ENCODE results near the gene NMRAL1. TPM values are rescaled to one million over a fixed set of nuclear protein-coding genes. Genes with fewer than 3 reads are reported as not detected.

The NMRAL1 gene
- total RNA-seq, 1 donor from 2014 or later = 21.9 TPM

DNA sequence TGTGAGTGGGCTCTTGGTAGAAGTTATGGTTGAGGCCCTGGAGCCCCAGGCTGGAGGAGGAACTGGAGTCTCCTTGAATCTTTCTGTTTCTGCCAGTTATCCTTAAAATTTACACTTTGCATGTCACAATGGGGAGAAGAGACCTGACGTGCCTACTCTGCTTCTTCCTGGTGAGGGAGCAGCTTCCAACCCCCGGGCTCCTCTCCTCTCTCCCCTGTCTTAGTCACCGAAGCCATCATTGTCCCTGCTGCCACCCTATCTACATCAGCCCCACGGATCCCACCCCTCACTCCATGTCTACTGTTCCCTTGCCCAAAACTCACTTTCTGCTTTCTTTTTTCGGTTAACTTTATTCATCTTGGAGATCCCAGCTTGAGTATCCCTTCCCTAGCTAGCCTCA is 31.2 kb downstream of the NMRAL1 start:
- TF ChIP-seq, protein P1, sequence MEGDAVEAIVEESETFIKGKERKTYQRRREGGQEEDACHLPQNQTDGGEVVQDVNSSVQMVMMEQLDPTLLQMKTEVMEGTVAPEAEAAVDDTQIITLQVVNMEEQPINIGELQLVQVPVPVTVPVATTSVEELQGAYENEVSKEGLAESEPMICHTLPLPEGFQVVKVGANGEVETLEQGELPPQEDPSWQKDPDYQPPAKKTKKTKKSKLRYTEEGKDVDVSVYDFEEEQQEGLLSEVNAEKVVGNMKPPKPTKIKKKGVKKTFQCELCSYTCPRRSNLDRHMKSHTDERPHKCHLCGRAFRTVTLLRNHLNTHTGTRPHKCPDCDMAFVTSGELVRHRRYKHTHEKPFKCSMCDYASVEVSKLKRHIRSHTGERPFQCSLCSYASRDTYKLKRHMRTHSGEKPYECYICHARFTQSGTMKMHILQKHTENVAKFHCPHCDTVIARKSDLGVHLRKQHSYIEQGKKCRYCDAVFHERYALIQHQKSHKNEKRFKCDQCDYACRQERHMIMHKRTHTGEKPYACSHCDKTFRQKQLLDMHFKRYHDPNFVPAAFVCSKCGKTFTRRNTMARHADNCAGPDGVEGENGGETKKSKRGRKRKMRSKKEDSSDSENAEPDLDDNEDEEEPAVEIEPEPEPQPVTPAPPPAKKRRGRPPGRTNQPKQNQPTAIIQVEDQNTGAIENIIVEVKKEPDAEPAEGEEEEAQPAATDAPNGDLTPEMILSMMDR (IDR thresholded peaks at IDR 0.05; ENCODE audit: borderline replicate concordance) = no peak
- Histone ChIP-seq H3K4me3 (no peak overlapping the region), H3K27ac (replicated peaks) (no peak overlapping the region), H3K9me3 (replicated peaks) (no peaks in the 10 kb centered on the region), H3K27me3 (ENCODE audit: low read depth) (no peaks in the 10 kb centered on the region), H3K4me1 (no peaks in the 10 kb centered on the region), H3K36me3 (peaks cover 100% of the 10 kb centered on the region)
- no peak for DNase-seq
- intact Hi-C loops (cut with micrococcal nuclease) = no loop called here

DNA sequence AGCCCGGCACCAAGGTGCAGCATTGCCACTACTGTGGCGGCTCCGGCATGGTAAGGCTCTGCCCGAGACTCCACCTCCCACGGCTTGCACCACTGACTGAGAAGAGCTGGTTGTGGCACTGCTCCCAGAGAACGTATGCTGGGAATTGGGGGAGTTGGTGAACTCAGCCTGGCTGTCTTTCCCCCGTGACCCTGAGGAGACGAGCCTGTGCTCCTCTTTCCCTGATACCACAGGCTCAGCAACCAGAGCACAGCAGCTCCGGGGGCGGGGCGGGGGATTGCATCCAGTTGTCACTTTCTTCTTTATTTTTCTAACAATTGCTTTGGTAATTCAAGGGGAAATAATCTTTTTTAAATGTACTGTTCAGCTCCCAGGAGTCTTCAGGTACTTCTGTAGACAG is 32.1 kb downstream of the NMRAL1 start:
- TF ChIP-seq, protein P1 (IDR thresholded peaks at IDR 0.05; ENCODE audit: borderline replicate concordance) = no peak
- Histone ChIP-seq H3K27ac (replicated peaks) (no peak overlapping the region), H3K27me3 (ENCODE audit: low read depth) (no peaks in the 10 kb centered on the region), H3K4me3 (no peak overlapping the region), H3K4me1 (no peaks in the 10 kb centered on the region), H3K9me3 (replicated peaks) (no peaks in the 10 kb centered on the region), H3K36me3 (peaks cover 100% of the 10 kb centered on the region)
- intact Hi-C loops (cut with micrococcal nuclease) = no loop called here
- no peak for DNase-seq

DNA sequence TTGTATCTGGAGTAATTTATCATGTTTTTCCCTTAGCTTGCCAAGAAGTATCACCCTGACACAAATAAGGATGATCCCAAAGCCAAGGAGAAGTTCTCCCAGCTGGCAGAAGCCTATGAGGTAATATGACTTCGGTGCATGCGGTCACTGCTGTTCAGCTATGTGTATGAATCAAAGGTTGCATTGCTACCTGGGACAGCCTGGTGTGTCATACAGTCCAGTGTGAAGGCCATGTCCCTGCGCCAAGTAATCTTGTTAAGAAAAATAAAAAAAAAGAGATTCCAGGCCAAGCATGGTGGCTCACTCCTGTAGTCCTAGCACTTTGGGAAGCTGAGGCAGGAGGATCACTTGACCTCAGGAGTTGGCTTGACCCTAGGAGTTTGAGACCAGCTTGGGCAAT is 37.1 kb downstream of the NMRAL1 start:
- TF ChIP-seq, protein P1 (IDR thresholded peaks at IDR 0.05; ENCODE audit: borderline replicate concordance) = no peak
- H3K27me3 ChIP-seq (ENCODE audit: low read depth) = no peaks in the 10 kb centered on the region
- H3K27ac ChIP-seq (replicated peaks) = no peak overlapping the region
- no peak overlapping the region for H3K4me3 ChIP-seq
- intact Hi-C loops (cut with micrococcal nuclease) = no loop called here
- no peaks in the 10 kb centered on the region for H3K9me3 ChIP-seq (replicated peaks)
- H3K36me3 ChIP-seq = peaks cover 82% of the 10 kb centered on the region
- no peak for DNase-seq
- no peaks in the 10 kb centered on the region for H3K4me1 ChIP-seq

DNA sequence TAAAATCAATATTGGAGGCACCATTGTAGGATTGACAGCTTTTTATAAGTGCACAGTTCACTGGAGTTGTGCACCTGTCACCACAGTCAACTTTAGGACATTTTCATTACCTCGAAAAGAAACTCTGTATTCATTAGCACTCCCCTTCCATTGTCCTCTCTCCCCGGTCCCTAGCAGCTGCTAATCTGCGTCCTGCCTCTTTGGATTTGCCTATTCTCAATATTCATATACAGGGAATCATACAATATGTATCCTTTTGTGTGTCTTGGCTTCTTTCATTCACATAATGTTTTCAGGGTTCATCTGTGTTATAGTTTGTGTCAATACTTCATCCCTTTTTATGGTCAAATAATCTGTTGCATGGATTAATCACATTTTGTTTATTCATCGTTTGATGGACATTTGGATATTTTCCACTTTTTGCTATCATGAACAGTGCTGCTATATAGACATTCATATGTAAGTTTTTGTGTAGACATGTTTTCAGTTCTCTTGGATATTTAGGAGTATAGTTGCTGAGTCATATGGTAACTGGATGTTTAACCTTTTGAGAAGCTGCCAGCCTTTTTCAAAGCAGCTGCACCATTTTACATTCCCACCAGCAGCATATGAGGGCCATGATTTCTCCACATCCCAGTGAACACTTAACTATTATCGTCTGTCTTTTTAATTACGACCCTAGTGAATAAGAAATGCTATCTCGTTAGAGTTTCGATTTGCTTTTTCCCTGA is 38.9 kb downstream of the NMRAL1 start:
- intact Hi-C loops (cut with micrococcal nuclease) = no loop called here
- no peak overlapping the region for H3K27ac ChIP-seq (replicated peaks)
- no peaks in the 10 kb centered on the region for H3K27me3 ChIP-seq (ENCODE audit: low read depth)
- TF ChIP-seq, protein P1 (IDR thresholded peaks at IDR 0.05; ENCODE audit: borderline replicate concordance) = no peak
- H3K4me3 ChIP-seq = no peak overlapping the region
- H3K36me3 ChIP-seq = peaks cover 74% of the 10 kb centered on the region
- no peaks in the 10 kb centered on the region for H3K4me1 ChIP-seq
- DNase-seq = no peak
- no peaks in the 10 kb centered on the region for H3K9me3 ChIP-seq (replicated peaks)

DNA sequence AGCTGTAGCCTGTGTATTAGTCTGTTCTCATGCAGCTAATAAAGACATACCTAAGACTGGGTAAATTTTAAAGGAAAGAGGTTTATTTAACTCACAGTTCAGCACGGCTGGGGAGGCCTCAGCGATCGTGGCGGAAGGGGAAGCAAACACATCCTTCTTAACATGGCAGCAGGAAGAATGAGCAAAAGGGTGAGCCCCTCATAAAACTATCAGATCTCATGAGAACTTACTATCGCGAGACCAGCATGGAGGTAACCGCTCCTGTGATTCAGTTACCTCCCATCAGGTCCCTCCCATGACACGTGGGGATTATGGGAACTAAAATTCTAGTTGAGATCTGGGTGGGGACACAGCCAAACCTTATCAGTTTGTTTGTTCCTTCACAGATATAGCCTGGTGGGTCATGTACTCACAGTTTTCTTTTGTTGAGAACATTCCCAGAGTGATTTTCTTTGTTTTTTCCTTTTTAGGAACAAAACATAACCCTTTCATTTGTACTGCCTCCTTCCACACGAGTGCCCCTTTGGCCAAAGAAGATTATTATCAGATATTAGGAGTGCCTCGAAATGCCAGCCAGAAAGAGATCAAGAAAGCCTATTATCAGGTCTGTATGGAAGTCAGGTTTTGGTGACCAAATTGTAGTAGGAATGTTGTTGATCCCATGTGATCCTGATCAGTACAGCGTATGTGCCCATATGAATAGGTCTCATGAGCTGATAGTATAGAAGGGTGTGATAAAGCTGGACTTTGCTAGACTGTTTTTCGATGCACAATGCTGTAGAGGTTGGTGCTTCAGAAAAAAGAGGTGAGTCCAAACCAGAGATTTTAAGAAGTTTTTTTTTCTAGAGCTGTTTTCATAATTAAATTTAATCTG is 40.3 kb downstream of the NMRAL1 start:
- Histone ChIP-seq H3K27ac (replicated peaks) (no peak overlapping the region), H3K4me3 (no peak overlapping the region), H3K4me1 (no peaks in the 10 kb centered on the region), H3K9me3 (replicated peaks) (no peaks in the 10 kb centered on the region), H3K27me3 (ENCODE audit: low read depth) (no peaks in the 10 kb centered on the region), H3K36me3 (peaks cover 60% of the 10 kb centered on the region)
- TF ChIP-seq, protein P1 (IDR thresholded peaks at IDR 0.05; ENCODE audit: borderline replicate concordance) = no peak
- no peak for DNase-seq
- intact Hi-C loops (cut with micrococcal nuclease) = no loop called here

All from left ventricle myocardium inferior (tissue), 1 donor.